ENCODE results near the gene WDR55. TPM values are rescaled to one million over a fixed set of nuclear protein-coding genes. Genes with fewer than 3 reads are reported as not detected.
"Not testable (repeated sequence)": the region's sequence is repeated elsewhere in the genome, so short reads cannot be mapped to it uniquely, and the experiment has no call there.

The WDR55 gene
- 33.8 and 36.9 TPM in 2 replicates for total RNA-seq

GRCh38 chr5:140664359-140665119, at the start of gene WDR55:
Gene WDR55 (plus strand): TSS chr5:140664904. CDS start chr5:140664913, 9 bp downstream.
- TF ChIP-seq CTCF (IDR thresholded peaks at IDR 0.05) = no peak
- DNase-seq (peak; percentile 91), ATAC-seq (ENCODE audit: low read depth) (peak; percentile 98)
- Mint-ChIP-seq H3K36me3 (ENCODE audit: low read depth) (peaks cover 69% of the 10 kb centered on the region), H3K4me3 (peak within 1 kb of the TSS; percentile 97), H3K27me3 (no peaks in the 10 kb centered on the region), H3K4me1 (peaks cover 30% of the 10 kb centered on the region), H3K27ac (peak within 1 kb of the TSS; percentile 95), H3K9me3 (no peaks in the 10 kb centered on the region)
- ChIA-PET CTCF (no interaction called here), POLR2A (interaction anchor here (0.6 to 3.3 kb wide), 8 partner anchors 17 to 1578 kb away, joined by 3 to 42 read pairs (median 8); partner anchors contain the start of genes ANKHD1, EIF4EBP3, HARS1 and HARS2)
- intact Hi-C loops (cut with micrococcal nuclease) = loop anchor here (1.0 to 10.0 kb wide), 9 partner anchors 17 to 550 kb away; partner anchors contain the start of genes ANKHD1, APBB3, HARS1 and HARS2

DNA sequence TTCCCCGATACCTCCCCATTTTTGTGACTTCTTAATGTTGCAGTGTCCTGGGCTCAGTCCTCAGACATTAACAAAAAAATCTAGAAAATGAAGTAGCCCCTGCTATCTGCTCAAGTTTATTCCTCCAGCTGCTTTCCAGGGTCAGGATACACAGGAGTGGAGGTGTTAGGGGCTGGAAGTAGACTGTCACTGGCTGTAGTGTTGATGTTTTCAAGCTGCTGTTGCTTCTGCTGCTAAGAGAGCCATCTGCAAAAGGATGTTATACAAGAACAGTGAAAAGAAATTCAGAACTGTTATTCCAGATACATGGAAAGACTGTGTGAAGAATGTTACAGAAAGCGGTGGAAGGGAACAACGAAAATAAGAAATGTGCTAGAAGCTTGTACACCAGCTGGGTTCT, 42.4 kb upstream of the WDR55 start:
- no peak overlapping the region for H3K27ac Mint-ChIP-seq
- peaks cover 14% of the 10 kb centered on the region for H3K27me3 Mint-ChIP-seq
- peaks cover 3% of the 10 kb centered on the region for H3K9me3 Mint-ChIP-seq
- no peak overlapping the region for H3K4me3 Mint-ChIP-seq
- POLR2A ChIA-PET = no interaction called here
- no peaks in the 10 kb centered on the region for H3K36me3 Mint-ChIP-seq (ENCODE audit: low read depth)
- DNase-seq (no peak), ATAC-seq (ENCODE audit: low read depth) (no peak)
- intact Hi-C loops (cut with micrococcal nuclease) = no loop called here
- CTCF ChIA-PET = no interaction called here
- H3K4me1 Mint-ChIP-seq = no peaks in the 10 kb centered on the region
- no peak for TF ChIP-seq CTCF (IDR thresholded peaks at IDR 0.05)

GRCh38 chr5:140623061-140623460, 41.6 kb upstream of the WDR55 start:
- H3K9me3 Mint-ChIP-seq; DNase-seq; intact Hi-C loops (cut with micrococcal nuclease); H3K4me1 Mint-ChIP-seq; H3K27ac Mint-ChIP-seq; CTCF ChIA-PET; H3K4me3 Mint-ChIP-seq; POLR2A ChIA-PET; H3K36me3 Mint-ChIP-seq (ENCODE audit: low read depth); ATAC-seq (ENCODE audit: low read depth): not testable (repeated sequence)
- peaks cover 16% of the 10 kb centered on the region for H3K27me3 Mint-ChIP-seq

- DNase-seq; H3K36me3 Mint-ChIP-seq (ENCODE audit: low read depth); POLR2A ChIA-PET; H3K27ac Mint-ChIP-seq; ATAC-seq (ENCODE audit: low read depth); H3K4me3 Mint-ChIP-seq; CTCF ChIA-PET; H3K4me1 Mint-ChIP-seq; intact Hi-C loops (cut with micrococcal nuclease); H3K9me3 Mint-ChIP-seq: not testable (repeated sequence)
- peaks cover 11% of the 10 kb centered on the region for H3K27me3 Mint-ChIP-seq
Observed at GRCh38 chr5:140624886-140625285, 39.8 kb upstream of the WDR55 start.

GRCh38 chr5:140627972-140628371, 36.7 kb upstream of the WDR55 start:
- Mint-ChIP-seq H3K27ac (no peak overlapping the region), H3K4me1 (peaks cover 16% of the 10 kb centered on the region), H3K9me3 (no peaks in the 10 kb centered on the region), H3K36me3 (ENCODE audit: low read depth) (no peaks in the 10 kb centered on the region), H3K27me3 (peaks cover 13% of the 10 kb centered on the region), H3K4me3 (no peak overlapping the region)
- DNase-seq = no peak
- intact Hi-C loops (cut with micrococcal nuclease) = no loop called here
- no peak for TF ChIP-seq CTCF (IDR thresholded peaks at IDR 0.05)
- POLR2A ChIA-PET = interaction anchor here (0.6 kb wide), 1 partner anchor 18 kb away, joined by 3 read pairs; no protein-coding TSS in a partner anchor
- CTCF ChIA-PET = no interaction called here
- no peak for ATAC-seq (ENCODE audit: low read depth)

- no peak for TF ChIP-seq CTCF (IDR thresholded peaks at IDR 0.05)
- no peak overlapping the region for H3K4me3 Mint-ChIP-seq
- ChIA-PET CTCF (no interaction called here), POLR2A (no interaction called here)
- ATAC-seq (ENCODE audit: low read depth) (no peak), DNase-seq (no peak)
- H3K27ac Mint-ChIP-seq = no peak overlapping the region
- H3K4me1 Mint-ChIP-seq = peaks cover 21% of the 10 kb centered on the region
- no peaks in the 10 kb centered on the region for H3K36me3 Mint-ChIP-seq (ENCODE audit: low read depth)
- H3K9me3 Mint-ChIP-seq = no peaks in the 10 kb centered on the region
- intact Hi-C loops (cut with micrococcal nuclease) = no loop called here
- peaks cover 16% of the 10 kb centered on the region for H3K27me3 Mint-ChIP-seq
Observed at GRCh38 chr5:140628711-140629110, 36.0 kb upstream of the WDR55 start.
